ENCODE results near the gene VSTM4.

GRCh38 chr10:48993627-48994026 lies 121.7 kb downstream of the VSTM4 start:
- TF ChIP-seq ZNF274 (IDR thresholded peaks at IDR 0.05; ENCODE audit: low read depth, low read length): no peak
- no peak for TF ChIP-seq YY1 (IDR thresholded peaks at IDR 0.05; ENCODE audit: insufficient read depth, insufficient read length)

Data from NT2/D1 (cell line).